GM10847 (cell line): ENCODE data around the gene UBAP2.

ENCODE experiments used
- POLR2A ChIP-seq: IDR thresholded peaks from 2 replicates; pipeline ENCODE4 v1.6.1; 2011; ENCODE audit not compliant: insufficient read length; ENCODE audit errors: extremely low read depth

The UBAP2 gene

DNA sequence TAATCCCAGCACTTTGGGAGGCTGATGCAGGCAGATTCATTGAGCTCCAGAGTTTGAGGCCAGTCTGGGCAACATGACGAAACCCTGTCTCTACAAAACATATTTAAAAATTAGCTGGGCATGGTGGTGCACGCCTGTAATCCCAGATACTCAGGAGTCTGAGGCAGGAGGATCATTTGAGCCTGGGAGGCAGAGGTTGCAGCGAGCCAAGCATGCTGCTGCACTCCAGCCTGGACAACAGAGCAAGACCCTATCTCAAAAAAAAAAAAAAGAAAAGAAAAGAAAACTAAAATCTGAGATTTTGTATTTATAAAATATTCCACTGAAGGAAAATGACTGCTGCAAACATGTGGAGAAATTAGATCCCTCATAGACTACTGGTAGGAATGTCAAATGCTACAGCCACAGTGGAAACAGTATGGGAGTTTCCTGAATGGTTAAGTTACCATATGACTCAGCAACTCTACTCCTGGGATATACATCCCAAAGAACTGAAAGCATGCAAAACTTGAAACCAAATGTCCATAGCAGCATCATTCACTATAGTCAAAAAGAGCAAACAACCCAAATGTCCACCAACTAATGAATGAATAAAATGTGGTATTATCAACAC is 106.1 kb downstream of the UBAP2 start:
- no peak for TF ChIP-seq POLR2A

DNA sequence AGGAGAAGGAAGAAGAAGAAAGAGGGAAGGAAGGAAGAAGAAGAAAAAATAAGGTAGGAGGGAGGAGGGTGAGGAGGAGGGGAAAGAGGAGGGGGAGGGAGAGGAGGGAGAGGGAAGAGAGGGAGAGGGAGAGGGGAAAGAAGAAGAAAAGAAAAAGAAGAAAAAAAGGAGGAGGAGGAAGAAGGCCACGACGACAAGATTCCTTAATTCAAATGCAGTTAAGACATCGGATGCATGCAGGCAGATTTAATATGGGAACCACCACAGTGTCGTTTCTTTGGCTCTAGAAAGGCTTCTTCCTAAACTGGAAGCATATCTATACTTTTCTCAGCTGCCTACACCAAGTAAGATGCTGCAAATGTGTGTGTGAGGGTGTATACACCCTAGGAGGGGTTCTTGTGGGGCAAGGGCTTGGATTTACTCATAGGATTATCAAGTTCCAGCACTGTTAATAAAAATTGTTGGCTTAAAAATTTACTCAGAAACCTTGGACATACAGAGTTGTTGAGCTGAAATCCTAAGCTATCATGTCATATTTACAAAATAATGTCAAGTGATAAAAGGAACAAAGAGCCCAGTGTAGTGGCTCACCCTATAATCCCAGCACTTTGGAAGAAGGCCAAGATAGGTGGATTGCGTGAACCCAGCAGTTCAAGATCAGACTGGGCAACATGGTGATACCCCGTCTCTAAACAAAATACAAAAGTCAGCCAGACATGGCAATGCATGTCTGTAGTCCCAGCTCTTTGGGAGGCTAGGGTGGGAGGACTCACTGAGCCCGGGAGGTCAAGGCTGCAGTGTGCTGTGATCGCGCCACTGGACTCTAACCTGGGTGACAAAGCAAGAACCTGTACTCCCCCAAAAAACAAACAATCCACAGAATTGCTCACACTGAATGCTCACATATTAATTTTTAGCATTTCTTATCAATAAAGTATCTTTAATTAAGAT is 108.5 kb downstream of the UBAP2 start:
- no peak for TF ChIP-seq POLR2A

DNA sequence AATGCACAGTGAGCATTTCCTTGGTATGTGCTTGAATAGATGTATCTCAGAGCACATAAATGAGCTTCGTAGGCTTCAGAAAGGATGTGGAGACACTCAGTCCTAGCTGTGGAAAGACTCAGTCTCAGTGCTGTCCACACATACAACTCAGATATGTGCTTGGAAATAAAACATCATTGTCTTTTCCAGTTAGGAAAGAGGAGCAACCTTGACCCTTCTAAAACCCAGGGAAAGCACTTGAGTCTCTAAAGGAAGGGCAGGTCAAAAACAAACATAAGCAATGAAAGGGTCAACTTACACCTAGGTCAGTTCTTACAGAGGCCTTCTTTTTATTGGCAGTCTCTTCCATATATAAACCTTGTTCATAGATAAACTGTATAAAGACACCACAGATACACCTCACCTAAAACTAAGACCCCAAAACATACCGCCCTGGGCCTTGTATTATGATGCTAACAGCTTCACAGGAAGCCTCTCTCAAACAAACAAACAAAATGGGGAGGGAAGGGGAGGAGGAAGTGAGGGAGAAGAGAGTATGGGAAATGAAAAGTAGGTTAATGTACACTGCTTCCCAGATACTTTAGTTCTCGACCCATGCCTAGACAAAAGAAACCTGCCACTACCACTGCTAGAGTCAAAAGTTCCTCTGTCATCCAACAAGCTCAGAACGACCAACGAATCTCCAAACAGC is 114.4 kb downstream of the UBAP2 start:
- no peak for TF ChIP-seq POLR2A

DNA sequence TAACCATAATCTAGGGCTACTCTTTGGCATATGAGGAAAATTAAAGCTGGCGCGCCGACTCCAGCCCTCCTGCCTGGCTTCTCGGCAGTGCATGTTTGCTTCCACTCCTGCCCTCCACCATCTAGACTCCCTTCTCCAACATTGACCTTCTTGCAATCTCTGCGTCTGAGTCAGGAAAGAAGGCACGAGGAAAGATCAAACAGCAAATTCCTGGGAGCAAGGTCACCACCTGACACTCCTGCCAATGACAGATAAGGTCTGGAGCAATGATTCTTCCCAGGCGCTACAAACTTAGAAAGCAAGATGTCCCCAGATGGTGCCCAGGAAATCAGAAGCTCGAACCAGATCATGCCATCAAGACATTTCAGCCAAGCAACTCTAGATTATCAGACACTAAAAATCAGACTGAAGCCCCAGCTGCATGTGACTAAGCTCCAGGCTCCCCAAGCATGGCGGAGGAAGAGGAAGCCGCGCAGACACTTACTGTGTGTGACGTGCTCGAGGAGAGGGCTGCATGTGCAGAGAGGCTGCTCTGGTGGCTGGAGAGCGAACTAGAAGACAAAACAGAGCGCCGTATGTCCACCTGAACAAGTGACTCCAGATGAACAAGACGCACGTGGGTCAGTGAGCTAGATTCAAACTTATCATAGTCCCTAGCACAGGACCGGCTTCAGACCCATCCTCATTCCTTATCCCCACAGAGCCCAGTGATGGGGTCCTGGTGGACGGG is 116.4 kb downstream of the UBAP2 start:
- no peak for TF ChIP-seq POLR2A

DNA sequence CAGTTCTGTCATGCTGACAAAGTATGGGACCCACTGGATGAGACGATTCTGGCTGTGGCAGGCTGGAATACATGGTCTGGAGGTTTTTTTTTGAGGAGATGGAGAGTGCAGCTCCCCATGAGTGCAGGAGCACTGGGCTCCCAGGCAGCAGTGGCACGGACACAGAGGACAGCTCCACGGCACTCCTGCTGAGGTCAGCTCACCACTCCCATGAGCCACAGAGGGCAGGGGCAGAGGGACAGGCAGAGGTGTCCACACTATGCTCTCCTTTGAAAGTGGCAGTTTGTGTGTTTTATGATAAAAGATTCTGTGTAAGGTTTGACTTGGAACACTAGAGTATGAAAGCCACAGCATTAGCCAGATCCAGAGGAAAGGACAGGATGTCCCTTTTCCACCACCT is 117.4 kb downstream of the UBAP2 start:
- no peak for TF ChIP-seq POLR2A

DNA sequence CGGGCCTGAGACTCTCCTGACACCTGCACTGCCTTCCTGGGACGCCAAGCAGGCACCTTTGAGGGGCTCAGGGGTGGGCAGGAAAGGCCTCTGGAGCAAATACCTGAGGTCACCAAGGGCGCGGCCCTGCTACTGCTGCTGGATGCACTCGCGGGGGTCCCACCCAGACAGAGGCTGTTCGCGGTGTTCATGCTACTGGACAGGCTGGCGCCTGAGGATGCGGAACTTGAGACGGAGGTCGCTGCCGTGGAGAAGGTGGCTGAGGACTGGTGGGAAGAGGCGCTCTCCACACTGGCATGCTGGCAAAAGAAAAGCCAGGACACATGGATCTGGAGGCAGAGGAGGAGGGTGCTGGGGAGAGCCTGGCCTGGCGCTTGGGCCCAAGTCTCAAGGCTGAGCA is 121.0 kb downstream of the UBAP2 start:
- no peak for TF ChIP-seq POLR2A

DNA sequence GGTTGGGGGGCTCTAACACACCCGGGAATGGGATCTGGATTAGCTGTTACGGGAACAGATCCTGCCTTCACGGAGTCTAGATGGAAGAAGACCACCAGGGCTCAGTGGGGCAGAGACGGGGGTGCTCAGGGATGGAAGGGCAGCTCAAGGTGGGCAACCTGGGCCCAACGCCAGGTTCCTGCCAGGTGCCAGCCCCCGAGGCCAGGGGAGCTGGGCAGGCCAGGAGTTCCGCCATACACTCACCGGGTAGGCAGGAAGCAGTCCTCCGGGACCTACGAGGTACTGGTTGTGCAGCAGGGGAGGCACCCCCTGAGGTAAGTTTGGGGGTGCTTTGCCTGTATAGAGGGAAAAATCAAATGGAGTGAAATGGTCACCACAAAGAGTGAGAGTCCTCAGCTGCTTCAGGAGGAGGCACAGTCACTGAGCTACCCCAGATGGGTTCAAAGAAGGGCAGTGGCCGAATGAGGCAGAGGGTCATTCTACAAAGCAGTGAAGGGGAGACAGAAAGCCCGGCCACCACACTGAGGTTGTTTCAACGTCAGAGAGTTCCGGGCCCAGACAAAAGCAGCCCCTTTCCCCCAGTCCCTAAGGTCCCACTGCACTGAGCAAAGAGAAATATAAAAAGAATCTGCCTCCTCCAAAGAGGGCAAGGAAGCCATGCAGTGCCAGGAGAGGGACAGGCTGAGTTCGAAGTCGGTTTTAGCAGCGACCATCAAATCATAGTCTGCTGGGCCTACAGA is 121.8 kb downstream of the UBAP2 start:
- no peak for TF ChIP-seq POLR2A

DNA sequence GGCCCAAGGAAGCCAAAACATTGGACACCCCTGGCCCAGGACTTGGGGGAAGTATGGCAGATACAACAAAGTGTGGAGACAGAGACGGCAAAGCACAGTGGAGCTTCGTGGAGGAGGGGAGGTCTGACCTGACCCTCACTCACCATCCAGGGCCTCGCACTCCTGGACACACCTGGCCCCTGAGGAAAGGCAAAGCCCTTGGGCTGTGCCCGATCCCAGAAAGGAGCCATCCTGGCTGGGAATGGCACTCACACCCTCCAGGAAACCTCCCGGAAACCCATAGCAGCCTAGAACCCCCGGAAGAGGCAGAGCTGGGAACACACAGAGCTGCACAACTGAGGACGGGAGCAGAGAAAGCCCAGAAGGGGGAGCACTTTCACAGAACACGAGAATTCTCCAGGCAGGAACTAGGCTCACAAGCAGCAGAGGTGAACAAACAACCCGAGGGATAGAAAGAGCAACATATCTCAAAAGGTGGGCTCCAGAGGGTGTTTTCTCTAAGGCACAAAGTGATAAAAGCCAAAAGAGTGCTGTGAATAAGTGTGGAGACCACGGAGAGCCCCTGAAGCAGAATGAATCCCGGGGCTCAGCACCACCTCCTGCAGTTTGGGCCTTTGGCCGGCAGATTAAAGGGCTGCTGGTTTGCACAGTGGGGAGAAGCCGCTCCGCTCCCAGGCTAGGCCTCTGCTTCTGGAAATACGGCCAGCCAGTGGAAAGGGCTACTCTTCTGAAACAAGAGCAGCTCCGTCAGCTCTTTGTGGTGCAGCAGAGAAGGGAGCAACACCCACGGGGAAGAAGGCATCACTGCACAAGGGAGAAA is 123.5 kb downstream of the UBAP2 start:
- no peak for TF ChIP-seq POLR2A

DNA sequence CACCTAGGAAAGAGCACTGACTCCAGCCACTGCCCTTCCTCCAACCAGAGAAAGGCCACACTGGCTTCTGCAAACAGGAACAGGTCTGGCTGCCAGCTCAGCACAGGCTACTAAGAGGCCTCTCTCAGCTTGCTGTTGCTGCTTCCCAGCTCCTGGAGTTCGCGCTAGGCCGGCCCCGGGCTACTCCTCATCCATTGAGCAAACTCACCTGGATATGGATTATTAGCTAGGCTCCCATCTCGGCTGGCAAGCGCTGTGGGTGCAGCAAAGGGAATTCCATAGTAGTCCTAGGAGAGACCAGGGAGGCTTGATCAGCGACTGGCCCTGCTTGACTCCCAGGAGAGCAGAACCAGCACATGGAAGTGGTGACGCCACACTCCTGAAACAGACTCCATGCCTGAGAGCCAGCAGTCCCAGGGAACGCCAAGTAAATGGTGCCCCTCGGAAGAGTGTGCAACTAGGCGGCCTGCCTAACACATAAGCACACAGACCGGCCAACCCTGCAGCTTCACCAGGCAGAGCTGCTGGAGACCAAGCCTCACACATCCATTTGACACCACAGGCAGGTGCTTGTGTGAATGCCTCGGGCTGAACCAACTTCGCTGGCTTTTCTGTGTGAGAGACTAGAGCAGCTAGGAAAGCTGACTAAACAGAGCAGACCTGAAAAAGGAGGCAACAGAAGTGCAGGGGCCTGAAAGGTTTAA is 124.5 kb downstream of the UBAP2 start:
- no peak for TF ChIP-seq POLR2A

DNA sequence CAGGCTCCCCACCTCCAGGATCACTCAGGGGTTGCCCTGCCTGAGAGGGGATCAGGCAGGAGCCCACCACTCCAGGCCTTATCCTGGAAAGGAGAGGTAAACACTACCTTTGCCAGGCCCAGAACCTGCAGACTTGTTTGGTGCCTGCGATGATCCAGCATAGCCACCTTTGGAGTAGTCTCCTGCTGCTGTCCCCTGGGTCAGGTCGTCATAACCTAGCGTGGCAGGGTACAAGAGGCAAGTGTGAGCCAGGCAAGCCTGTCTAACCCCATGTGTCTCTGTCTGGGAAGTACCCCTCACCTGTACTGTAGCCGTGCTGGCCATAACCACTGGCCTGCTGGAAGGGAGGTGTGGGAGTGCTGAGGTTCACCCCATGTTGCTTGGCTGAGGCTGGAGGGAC is 125.6 kb downstream of the UBAP2 start:
- TF ChIP-seq POLR2A = no peak

DNA sequence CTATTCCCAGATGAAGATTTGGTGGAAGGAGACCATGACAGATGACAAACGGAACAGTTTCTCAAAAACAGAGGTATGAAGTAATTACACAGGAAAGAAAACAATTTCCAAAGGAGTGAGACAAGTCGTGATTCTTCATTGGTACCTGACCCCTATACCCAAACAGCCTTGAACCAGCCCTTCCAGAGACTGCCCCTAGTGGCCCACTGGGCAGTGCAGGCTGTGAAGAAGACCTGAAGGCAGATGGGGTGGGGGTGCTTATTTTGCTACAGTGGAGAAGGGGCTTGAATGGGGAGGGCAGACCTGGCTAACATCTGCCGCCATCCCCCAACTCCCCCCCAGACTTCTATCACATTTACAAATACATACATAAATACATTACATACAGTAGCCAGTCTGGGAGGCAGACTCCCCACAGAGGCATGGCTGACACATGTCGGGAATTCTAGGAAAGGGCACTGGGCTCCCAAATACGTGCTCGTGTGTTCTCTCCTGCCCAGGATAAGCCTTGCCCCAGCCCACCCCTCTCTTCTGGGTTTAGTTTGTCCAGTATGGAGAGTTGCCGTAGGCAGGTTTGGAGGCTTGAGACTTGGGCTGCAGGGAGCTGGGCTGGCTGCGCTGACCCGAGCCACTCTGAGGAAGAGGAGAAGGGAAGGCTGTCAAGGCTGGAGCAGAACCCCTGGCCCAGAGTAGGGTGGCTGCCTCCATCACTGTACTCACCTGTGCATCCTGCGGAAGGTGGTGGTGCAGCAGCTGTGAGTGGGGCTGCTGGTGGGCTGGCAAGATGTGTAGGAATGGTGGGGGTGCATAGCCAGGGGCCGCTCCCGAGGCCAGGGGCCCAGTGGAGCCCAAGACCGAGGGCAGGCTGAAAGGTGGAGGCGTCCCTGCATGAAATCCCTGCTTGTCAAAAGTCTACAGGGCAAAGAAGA is 126.5 kb downstream of the UBAP2 start:
- TF ChIP-seq POLR2A = no peak

DNA sequence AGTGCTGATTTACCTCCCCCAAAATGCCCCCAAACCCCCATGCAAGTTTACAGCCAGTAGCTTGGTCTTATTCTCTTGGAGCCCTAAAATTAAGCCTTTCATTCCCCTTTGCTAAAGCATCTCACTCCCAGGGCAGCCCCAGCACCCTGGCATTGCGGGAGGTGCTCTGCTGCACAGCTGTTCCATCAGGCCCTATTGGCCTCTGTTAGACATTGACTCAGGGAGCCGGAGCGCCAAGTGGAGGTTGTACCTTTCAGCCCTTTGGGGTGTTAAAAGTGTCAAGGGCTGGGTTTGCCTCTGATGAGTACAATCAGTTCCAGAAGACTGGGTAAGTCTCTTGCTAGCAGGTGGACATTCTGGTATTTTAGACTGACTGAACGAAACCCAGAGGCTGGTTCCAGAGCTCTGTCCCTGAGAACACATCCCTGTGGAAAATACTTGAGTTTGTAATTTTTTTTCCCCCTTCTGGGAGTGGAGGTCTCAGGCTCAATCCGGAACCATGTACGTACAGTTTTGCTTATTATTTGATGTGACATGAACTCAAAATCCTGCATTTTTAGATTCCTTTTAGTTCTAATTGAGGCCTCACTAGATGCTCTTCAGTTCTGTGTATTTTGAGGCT is 129.3 kb downstream of the UBAP2 start:
- TF ChIP-seq POLR2A = no peak
